ENCODE results near the gene PTBP1.

- TF ChIP-seq, protein P1, sequence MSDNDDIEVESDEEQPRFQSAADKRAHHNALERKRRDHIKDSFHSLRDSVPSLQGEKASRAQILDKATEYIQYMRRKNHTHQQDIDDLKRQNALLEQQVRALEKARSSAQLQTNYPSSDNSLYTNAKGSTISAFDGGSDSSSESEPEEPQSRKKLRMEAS (IDR thresholded peaks at IDR 0.05; ENCODE audit: low read depth, low read length), result no peak
- TF ChIP-seq CTCF (IDR thresholded peaks at IDR 0.05; ENCODE audit: low read depth, low read length) (no peak), MYC (IDR thresholded peaks at IDR 0.05; ENCODE audit: low read depth, low read length) (no peak), POLR2A (IDR thresholded peaks at IDR 0.05; ENCODE audit: extremely low read depth, insufficient read length) (no peak)
Observed at GRCh38 chr19:803099-803561, 5.9 kb downstream of the PTBP1 start.
